H9 (cell line): Measurements from ENCODE around the gene GIT2. TPM values are rescaled to one million over a fixed set of nuclear protein-coding genes. Genes with fewer than 3 reads are reported as not detected.
A peak's percentile ranks its signal among the peaks of the same experiment; 100 is the strongest.

Experiments used
- DNase-seq: peaks from one replicate; pipeline ENCODE4 v3.0.0-alpha.2; 2017
- H2AFZ ChIP-seq: one replicate; pipeline ENCODE4 v1.6.1; 2013; ENCODE audit warnings: mild to moderate bottlenecking, low read length, control low read depth, moderate library complexity
- H2AK5ac ChIP-seq: 2 replicates; pipeline ENCODE4 v1.6.1; 2013; ENCODE audit warnings: low read length, control low read depth, mixed read lengths; ENCODE audit not compliant: insufficient read length
- H2BK120ac ChIP-seq: one replicate; pipeline ENCODE4 v1.6.1; 2013; ENCODE audit warnings: low read depth, mild to moderate bottlenecking, low read length, control low read depth, inconsistent platforms; ENCODE audit not compliant: poor library complexity, severe bottlenecking
- H2BK12ac ChIP-seq: 2 replicates; pipeline ENCODE4 v1.6.1; 2013; ENCODE audit warnings: low read length, control low read depth, mixed read lengths, low read depth; ENCODE audit not compliant: insufficient read length
- H2BK15ac ChIP-seq: 2 replicates; pipeline ENCODE4 v1.6.1; 2013; ENCODE audit warnings: low read depth, low read length, control low read depth
- H2BK20ac ChIP-seq: one replicate; pipeline ENCODE4 v1.6.1; 2013; ENCODE audit warnings: low read depth, mild to moderate bottlenecking, low read length, control low read depth, inconsistent platforms; ENCODE audit not compliant: poor library complexity, severe bottlenecking
- H2BK5ac ChIP-seq: 2 replicates; pipeline ENCODE4 v1.6.1; 2013; ENCODE audit warnings: low read length, control low read depth, mixed read lengths; ENCODE audit not compliant: insufficient read length
- H3K14ac ChIP-seq: 2 replicates; pipeline ENCODE4 v1.6.1; 2013; ENCODE audit warnings: low read length, control low read depth; ENCODE audit not compliant: insufficient read depth
- H3K18ac ChIP-seq: 2 replicates; pipeline ENCODE4 v1.6.1; 2013; ENCODE audit warnings: low read depth, mild to moderate bottlenecking, mixed read lengths, low read length, control low read depth; ENCODE audit not compliant: insufficient read length
- H3K23ac ChIP-seq: 2 replicates; pipeline ENCODE4 v1.6.1; 2013; ENCODE audit warnings: low read length, control low read depth, mixed read lengths, low read depth; ENCODE audit not compliant: insufficient read length
- H3K23me2 ChIP-seq: 2 replicates; pipeline ENCODE4 v1.6.1; 2013; ENCODE audit warnings: low read depth, mild to moderate bottlenecking, mixed read lengths, low read length, control low read depth; ENCODE audit not compliant: insufficient read length, poor library complexity, severe bottlenecking
- H3K27ac ChIP-seq: 2 replicates; pipeline ENCODE4 v1.5.1; 2013; ENCODE audit warnings: low read length, control low read depth, mixed read lengths, low read depth; ENCODE audit not compliant: insufficient read length
- H3K27me3 ChIP-seq: 2 replicates; pipeline ENCODE4 v1.6.1; 2013; ENCODE audit warnings: low read length, control low read depth, inconsistent platforms; ENCODE audit not compliant: insufficient read depth
- H3K4ac ChIP-seq: 2 replicates; pipeline ENCODE4 v1.6.1; 2013; ENCODE audit warnings: low read depth, mild to moderate bottlenecking, control low read depth, inconsistent platforms, low read length, moderate library complexity
- H3K4me1 ChIP-seq: 2 replicates; pipeline ENCODE4 v1.6.1; 2013; ENCODE audit warnings: low read length, control low read depth, inconsistent platforms; ENCODE audit not compliant: insufficient read depth
- H3K4me2 ChIP-seq: 2 replicates; pipeline ENCODE4 v1.6.1; 2013; ENCODE audit warnings: low read length, control low read depth, mixed read lengths; ENCODE audit not compliant: insufficient read length, insufficient read depth
- H3K56ac ChIP-seq: 2 replicates; pipeline ENCODE4 v1.6.1; 2013; ENCODE audit warnings: low read depth, mild to moderate bottlenecking, mixed read lengths, low read length, control low read depth; ENCODE audit not compliant: insufficient read length
- H3K79me1 ChIP-seq: 2 replicates; pipeline ENCODE4 v1.6.1; 2013; ENCODE audit warnings: low read depth, mild to moderate bottlenecking, moderate library complexity, low read length, control low read depth, inconsistent platforms; ENCODE audit not compliant: insufficient read depth, poor library complexity, severe bottlenecking
- H3K79me2 ChIP-seq: 2 replicates; pipeline ENCODE4 v1.6.1; 2013; ENCODE audit warnings: low read length, control low read depth, inconsistent platforms; ENCODE audit not compliant: insufficient read depth
- H3K9ac ChIP-seq: 2 replicates; pipeline ENCODE4 v1.6.1; 2013; ENCODE audit warnings: low read length, control low read depth, mixed read lengths; ENCODE audit not compliant: insufficient read length; ENCODE audit errors: extremely low read depth
- H3K9me3 ChIP-seq: one replicate; pipeline ENCODE4 v1.6.1; 2013; ENCODE audit warnings: low read depth, low read length, inconsistent platforms; ENCODE audit not compliant: control insufficient read depth
- H3T11ph ChIP-seq: one replicate; pipeline ENCODE4 v1.6.1; 2013; ENCODE audit warnings: mild to moderate bottlenecking, low read length, control low read depth, inconsistent platforms
- H4K20me1 ChIP-seq: one replicate; pipeline ENCODE4 v1.6.1; 2013; ENCODE audit not compliant: control insufficient read depth, insufficient read length, insufficient read depth
- H4K5ac ChIP-seq: 2 replicates; pipeline ENCODE4 v1.6.1; 2013; ENCODE audit warnings: low read depth, mild to moderate bottlenecking, mixed read lengths, low read length, control low read depth; ENCODE audit not compliant: insufficient read length
- H4K8ac ChIP-seq: replicated peaks from 2 replicates; pipeline ENCODE4 v1.6.1; 2013; ENCODE audit warnings: low read length, control low read depth, mixed read lengths, low read depth; ENCODE audit not compliant: insufficient read length
- H4K91ac ChIP-seq: 2 replicates; pipeline ENCODE4 v1.6.1; 2013; ENCODE audit warnings: low read depth, mild to moderate bottlenecking, moderate library complexity, mixed read lengths, low read length, control low read depth; ENCODE audit not compliant: insufficient read length
- H3K27ac Mint-ChIP-seq, 3 experiments: 2 replicates in 2 of 3; 3 replicates in 1 of 3; pipeline ENCODE4 v1.8.0; 2020 to 2021; ENCODE audit warnings: mixed read lengths in 3 of 3, mild to moderate bottlenecking in 1 of 3, moderate library complexity in 1 of 3
- H3K27me3 Mint-ChIP-seq: 2 replicates; pipeline ENCODE4 v1.8.0; 2021; ENCODE audit warnings: low read depth, mild to moderate bottlenecking, moderate library complexity, mixed read lengths
- H3K36me3 Mint-ChIP-seq, 3 experiments: 2 replicates in 2 of 3; 3 replicates in 1 of 3; pipeline ENCODE4 v1.8.0; 2020 to 2021; ENCODE audit warnings: low read depth in 3 of 3, mixed read lengths in 3 of 3; ENCODE audit not compliant: insufficient read depth in 1 of 3
- H3K4me1 Mint-ChIP-seq, 2 experiments: 2 replicates each; pipeline ENCODE4 v1.8.0; 2020; ENCODE audit warnings: mixed read lengths in 2 of 2
- H3K4me3 Mint-ChIP-seq, 2 experiments: 2 replicates in 1 of 2; 3 replicates in 1 of 2; pipeline ENCODE4 v1.8.0; 2020 to 2021; ENCODE audit warnings: mild to moderate bottlenecking in 2 of 2, mixed read lengths in 2 of 2, moderate library complexity in 1 of 2
- H3K9me3 Mint-ChIP-seq, 2 experiments: 2 replicates in 1 of 2; 3 replicates in 1 of 2; pipeline ENCODE4 v1.8.0; 2020; ENCODE audit warnings: mild to moderate bottlenecking in 2 of 2, mixed read lengths in 2 of 2, moderate library complexity in 1 of 2
- WGBS: extraction: QIAGEN DNeasy Blood & Tissue Kit; methylation state at CpG from one replicate; pipeline ENCODE4 v1.1.7; 2013; ENCODE audit warnings: missing lambda C conversion rate, low lambda C conversion rate, mixed read lengths; ENCODE audit not compliant: insufficient read length; ENCODE audit errors: extremely low coverage; 5-methylcytosine and 5-hydroxymethylcytosine counted together
- total RNA-seq: library from RNA; stranded (reverse); gene quantifications from 2 replicates; pipeline ENCODE4 v1.2.1, GENCODE V29; 2021
- TF ChIP-seq, protein P1 (sequence below): fragments of 200-600 bp; sonication (generic); conservative IDR thresholded peaks from 3 replicates; pipeline ENCODE4 v1.8.0; 2021; ENCODE audit warnings: antibody characterized with exemption, mild to moderate bottlenecking

GIT2 gene
- total RNA-seq, 1 experiment from 2014 or later = 27.0 TPM

DNA sequence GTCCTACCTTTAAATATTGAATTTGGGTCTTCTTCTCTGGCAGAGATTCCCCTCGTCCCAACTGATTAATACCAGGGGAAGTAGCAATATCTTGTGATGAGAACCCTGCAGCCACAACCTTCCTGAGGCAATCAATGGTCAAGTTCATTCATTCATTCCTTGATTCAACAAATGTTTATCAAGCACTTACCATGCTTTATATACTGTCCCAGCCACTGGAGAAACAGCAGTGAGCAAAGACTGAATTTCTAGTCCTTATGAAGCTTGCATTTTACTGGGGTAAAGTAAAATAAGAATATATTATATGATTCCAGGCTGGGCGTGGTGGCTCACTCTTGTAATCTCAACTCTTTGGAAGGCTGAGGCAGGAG, 300 bp upstream of the GIT2 start:
- Histone ChIP-seq H3K4ac (no peak overlapping the region), H2AFZ (peak overlapping the region; percentile 80), H4K5ac (peak overlapping the region; percentile 86), H2BK5ac (no peak overlapping the region), H2BK20ac (no peak overlapping the region), H3K27me3 (no peaks in the 10 kb centered on the region), H3K56ac (no peak overlapping the region), H3K9ac (no peak overlapping the region), H3K27ac (no peak overlapping the region), H2AK5ac (no peak overlapping the region), H2BK12ac (no peak overlapping the region), H3K4me1 (peaks cover 2% of the 10 kb centered on the region; the same call in 1 of the 2 replicates), H2BK15ac (no peak overlapping the region), H3T11ph (no peak overlapping the region), H3K14ac (no peak overlapping the region), H3K79me2 (no peaks in the 10 kb centered on the region), H3K9me3 (no peaks in the 10 kb centered on the region), H3K18ac (no peak overlapping the region), H4K20me1 (peaks cover 3% of the 10 kb centered on the region), H3K4me2 (peak overlapping the region; percentile 41), H4K91ac (no peak overlapping the region), H3K79me1 (no peaks in the 10 kb centered on the region), H2BK120ac (no peak overlapping the region), H3K23me2 (peaks cover 16% of the 10 kb centered on the region), H4K8ac (no peak overlapping the region), H3K23ac (no peak overlapping the region)
- H3K4me1 Mint-ChIP-seq = peaks cover 27 to 30% of the 10 kb centered on the region in 2 experiments
- peak overlapping the region; percentile 86 to 93 for H3K4me3 Mint-ChIP-seq
- TF ChIP-seq, protein P1, sequence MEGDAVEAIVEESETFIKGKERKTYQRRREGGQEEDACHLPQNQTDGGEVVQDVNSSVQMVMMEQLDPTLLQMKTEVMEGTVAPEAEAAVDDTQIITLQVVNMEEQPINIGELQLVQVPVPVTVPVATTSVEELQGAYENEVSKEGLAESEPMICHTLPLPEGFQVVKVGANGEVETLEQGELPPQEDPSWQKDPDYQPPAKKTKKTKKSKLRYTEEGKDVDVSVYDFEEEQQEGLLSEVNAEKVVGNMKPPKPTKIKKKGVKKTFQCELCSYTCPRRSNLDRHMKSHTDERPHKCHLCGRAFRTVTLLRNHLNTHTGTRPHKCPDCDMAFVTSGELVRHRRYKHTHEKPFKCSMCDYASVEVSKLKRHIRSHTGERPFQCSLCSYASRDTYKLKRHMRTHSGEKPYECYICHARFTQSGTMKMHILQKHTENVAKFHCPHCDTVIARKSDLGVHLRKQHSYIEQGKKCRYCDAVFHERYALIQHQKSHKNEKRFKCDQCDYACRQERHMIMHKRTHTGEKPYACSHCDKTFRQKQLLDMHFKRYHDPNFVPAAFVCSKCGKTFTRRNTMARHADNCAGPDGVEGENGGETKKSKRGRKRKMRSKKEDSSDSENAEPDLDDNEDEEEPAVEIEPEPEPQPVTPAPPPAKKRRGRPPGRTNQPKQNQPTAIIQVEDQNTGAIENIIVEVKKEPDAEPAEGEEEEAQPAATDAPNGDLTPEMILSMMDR = no peak
- peaks cover 12% of the 10 kb centered on the region for H3K27me3 Mint-ChIP-seq
- no peak for DNase-seq
- WGBS = no CpG with 5 or more reads among the region's 2 CpGs
- H3K36me3 Mint-ChIP-seq = peaks cover 0 to under 1% (median under 1%) of the 10 kb centered on the region in 3 experiments; a peak in 2 of 7 replicates
- H3K9me3 Mint-ChIP-seq = no peaks in the 10 kb centered on the region
- H3K27ac Mint-ChIP-seq = peak overlapping the region; percentile 72 to 96 (median 89); a peak in 4 of 7 replicates
